LNCaP clone FGC (cell line): ENCODE data around the gene LRRN2.

Experiments
- DNase-seq: peaks from one replicate; pipeline ENCODE4 v3.0.0-alpha.2; 2011; ENCODE audit warnings: low read depth
- H3K4me3 ChIP-seq: 2 replicates; pipeline ENCODE4 v1.5.1; 2011; ENCODE audit warnings: mild to moderate bottlenecking, low read depth, low read length, control low read depth
- TF ChIP-seq, protein P1 (sequence below): IDR thresholded peaks from 2 replicates; pipeline ENCODE4 v1.5.1; 2012; ENCODE audit warnings: mild to moderate bottlenecking; ENCODE audit not compliant: control insufficient read depth, insufficient read depth; ENCODE audit errors: extremely low read depth

Gene LRRN2

DNA sequence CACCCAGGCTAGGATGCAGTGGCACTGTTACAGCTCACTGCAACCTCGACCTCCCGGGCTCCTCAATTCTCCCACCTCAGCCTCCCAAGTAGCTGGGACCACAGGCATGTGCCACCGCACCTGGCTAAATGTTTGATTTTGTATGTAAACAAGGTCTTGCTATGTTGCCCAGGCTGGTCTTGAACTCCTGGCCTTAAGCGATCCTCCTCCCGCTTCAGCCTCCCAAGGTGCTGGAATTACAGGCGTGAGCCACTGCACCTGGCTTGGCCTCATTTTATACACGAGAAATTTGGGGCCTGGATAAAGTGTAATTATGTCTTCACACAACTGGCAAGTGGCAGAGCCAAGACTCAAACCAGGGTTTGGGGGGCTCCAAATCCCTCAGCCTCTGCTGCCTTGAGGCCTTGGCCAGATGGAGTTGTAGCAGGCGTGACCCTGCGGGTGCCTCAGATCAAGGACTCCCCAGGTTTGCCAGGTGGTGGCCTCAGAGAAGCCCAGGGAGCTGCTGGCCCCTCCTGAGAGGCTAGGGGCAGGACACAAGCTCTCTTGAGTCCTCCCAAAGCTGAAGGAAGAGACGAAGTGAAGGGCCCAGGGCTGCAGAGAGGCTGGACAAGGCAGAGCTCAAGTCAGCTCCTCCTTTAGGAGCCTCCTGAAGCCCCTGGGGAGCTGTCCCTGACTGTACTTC, 107.6 kb downstream of the LRRN2 start:
- TF ChIP-seq, protein P1, sequence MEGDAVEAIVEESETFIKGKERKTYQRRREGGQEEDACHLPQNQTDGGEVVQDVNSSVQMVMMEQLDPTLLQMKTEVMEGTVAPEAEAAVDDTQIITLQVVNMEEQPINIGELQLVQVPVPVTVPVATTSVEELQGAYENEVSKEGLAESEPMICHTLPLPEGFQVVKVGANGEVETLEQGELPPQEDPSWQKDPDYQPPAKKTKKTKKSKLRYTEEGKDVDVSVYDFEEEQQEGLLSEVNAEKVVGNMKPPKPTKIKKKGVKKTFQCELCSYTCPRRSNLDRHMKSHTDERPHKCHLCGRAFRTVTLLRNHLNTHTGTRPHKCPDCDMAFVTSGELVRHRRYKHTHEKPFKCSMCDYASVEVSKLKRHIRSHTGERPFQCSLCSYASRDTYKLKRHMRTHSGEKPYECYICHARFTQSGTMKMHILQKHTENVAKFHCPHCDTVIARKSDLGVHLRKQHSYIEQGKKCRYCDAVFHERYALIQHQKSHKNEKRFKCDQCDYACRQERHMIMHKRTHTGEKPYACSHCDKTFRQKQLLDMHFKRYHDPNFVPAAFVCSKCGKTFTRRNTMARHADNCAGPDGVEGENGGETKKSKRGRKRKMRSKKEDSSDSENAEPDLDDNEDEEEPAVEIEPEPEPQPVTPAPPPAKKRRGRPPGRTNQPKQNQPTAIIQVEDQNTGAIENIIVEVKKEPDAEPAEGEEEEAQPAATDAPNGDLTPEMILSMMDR: no peak
- H3K4me3 ChIP-seq: no peak overlapping the region
- DNase-seq: no peak

DNA sequence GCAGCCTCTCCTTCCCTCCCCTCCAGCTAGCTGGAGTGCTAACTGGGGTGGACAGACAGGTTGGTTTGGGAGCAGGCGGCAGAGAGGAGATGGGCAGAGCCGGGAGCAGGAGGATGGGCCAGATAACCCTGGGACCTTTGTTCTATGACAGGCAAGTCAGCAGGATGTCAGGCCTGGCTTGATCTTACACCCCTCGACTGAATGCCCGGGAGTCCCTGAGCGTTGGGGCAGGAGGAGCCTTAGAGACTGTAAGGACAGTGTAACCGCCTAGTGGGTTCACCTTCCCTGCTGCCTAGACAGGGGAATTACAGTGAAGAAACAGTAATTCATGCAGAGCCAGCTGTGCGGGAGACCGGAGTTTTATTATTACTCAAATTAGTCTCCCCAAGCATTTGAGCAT, 109.1 kb downstream of the LRRN2 start:
- no peak overlapping the region for H3K4me3 ChIP-seq
- TF ChIP-seq, protein P1: no peak
- DNase-seq: no peak

DNA sequence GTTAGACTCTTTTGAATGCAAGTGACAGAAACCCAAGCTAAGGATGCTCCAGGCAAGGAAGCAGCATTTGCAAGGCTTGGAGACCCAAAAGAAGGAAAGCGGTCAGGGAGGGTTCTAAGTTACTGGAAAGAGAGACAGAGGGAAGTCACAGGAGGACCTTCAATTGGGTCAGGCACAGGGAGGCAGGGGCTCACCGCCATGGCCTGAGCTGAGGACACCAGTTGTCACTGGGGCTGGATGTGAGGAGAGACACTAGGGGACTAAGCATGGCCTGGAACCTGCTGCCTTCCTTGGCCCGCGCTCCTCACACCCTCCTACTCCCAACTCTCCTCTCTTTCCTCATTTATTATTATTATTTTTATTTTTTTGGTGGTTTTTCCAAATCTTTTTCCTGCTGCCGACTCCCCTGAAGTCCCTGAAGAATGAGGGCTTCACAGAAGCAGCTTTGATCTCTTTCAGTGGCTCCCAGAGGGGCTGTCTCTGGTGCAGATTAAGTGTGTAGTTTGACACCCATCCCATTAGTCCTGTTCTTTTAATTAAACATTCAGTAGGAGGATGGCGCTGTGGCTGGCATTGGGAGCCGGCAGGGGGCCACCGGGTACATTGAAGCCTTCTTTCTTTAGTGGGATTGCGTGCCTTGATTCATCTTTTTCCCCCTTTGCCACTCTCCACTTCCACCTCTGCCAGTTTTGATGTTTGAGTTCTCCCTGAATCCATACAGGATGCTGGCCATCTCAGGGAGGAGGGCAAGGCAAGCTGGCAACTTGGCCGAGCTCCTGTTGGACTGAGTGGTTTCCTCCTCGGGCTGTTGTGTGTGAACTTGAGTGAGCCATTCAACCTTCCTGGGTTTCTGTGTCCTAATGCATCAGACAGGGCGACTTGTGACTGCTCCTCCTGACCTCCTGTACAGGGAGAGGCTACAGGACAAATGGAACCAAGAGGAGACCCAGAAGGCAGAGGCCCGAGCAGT, 110.0 kb downstream of the LRRN2 start:
- no peak for DNase-seq
- H3K4me3 ChIP-seq: no peak overlapping the region
- TF ChIP-seq, protein P1: no peak

DNA sequence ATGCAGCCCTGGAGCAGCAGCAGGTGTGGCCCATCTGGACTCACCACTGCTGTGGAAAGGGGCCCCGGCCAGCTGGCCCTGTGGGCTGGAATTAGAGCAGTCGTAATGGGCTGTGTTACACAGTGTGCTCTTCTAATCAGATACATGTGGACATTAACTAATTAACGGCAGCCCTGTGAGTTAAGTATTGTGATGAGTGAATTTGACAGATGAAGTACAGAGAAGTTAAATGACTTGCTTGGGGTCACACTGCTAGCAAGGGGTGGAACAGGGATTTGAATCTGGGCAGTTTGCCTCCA, 110.7 kb downstream of the LRRN2 start:
- TF ChIP-seq, protein P1: no peak
- DNase-seq: no peak
- H3K4me3 ChIP-seq: no peak overlapping the region

DNA sequence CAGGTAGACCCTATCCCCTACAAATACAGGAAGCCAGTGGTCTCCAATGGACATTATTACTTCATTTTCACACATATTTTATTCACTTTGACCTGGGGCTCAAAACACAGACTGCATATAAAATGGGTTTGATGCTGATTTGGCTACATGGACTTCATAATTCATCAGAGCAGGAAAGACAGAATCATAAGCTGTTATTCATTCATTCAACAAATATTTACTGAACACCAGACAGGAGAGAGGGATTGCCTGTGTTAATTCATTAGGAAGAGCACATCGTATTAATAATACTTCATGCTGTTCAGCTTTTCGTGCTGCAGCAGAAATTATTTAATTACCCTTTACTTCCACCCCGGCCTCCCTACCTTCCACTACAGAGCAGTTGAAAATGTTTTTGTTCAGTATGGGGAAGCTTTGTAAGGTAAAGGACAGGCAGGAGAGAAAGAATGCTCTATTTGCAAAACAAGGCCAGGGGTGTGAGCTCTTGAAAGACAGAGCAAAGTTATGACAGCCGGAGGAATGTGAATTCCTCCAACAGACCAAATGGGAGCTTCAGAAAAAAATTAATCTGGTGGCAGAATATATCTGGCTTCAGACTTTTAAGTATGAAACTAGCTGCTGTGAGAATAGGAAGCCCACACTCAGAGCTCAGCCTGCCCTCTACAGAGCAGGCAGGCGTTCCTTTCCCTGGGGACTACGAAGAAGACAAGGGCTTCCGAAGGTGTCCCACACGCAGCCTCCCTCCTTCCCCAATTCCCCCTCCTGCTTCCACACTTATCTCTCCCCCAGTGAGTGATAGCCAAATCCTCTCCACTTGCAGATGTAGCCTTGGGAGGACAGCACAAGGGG, 111.3 kb downstream of the LRRN2 start:
- TF ChIP-seq, protein P1: no peak
- DNase-seq: no peak
- no peak overlapping the region for H3K4me3 ChIP-seq

DNA sequence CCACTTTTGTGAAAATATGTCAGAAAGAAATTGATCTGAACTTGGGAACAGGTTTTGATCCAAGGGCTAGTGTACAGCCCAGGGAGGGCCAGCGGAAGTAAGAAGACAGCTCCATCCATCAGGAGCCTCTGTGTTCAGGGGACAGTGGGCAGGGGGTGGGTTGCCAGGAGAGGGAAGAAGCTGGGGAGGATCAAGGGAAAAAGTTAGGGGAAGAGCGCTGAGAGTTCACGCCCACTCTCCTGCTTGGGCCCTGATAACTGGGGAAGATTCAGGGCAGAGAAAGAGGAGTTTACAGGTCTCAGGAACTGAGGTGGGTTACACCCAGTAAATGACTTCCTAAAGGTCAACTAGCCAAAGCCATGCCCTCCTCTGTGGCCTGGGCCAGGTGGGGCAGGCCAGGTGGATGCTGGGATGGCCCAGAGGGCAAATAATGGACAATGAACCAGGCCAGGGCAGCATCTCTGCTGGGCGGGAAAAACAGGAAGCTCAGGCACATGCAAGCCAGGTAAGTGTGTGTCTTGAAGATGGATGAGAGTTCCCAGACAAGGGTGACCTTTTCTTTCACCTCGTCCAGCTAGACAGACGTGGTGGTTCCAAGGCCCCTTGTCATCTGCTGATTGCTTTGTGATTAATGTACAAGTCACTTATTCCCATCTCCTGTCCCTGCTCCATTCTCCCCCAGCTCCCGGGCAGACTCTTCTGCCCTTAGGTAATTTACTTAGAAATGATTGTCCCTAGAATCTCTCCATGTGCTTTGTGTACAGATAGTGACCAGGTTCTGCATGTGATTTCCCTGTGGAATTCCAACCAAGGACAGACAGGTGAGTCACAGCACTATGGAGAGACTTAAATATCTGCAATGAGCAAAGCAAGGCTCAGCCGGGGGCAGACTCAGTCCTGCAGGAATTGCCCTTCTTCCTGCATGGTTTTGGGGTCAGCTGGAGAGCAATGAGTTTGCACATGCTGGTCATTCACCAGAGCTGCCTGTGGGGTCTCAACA, 112.3 kb downstream of the LRRN2 start:
- DNase-seq: no peak
- TF ChIP-seq, protein P1: no peak
- H3K4me3 ChIP-seq: no peak overlapping the region
